Ishikawa (cell line): ENCODE data around the gene ARHGEF28.

Experiments
- CEBPB ChIP-seq: IDR thresholded peaks from 2 replicates; pipeline ENCODE4 v1.6.1; 2012
- CREB1 ChIP-seq: IDR thresholded peaks from 2 replicates; pipeline ENCODE4 v1.6.1; 2012; ENCODE audit warnings: low read depth
- EGR1 ChIP-seq: IDR thresholded peaks from 2 replicates; pipeline ENCODE4 v1.6.1; 2012
- EP300 ChIP-seq: IDR thresholded peaks from 2 replicates; pipeline ENCODE4 v1.6.1; 2012; ENCODE audit warnings: borderline replicate concordance
- FOXM1 ChIP-seq: IDR thresholded peaks from 2 replicates; pipeline ENCODE4 v1.6.1; 2012; ENCODE audit warnings: low read depth, borderline replicate concordance
- NFIC ChIP-seq: IDR thresholded peaks from 2 replicates; pipeline ENCODE4 v1.6.1; 2012
- RAD21 ChIP-seq: IDR thresholded peaks from 2 replicates; pipeline ENCODE4 v1.6.1; 2012; ENCODE audit warnings: low read depth
- TAF1 ChIP-seq: IDR thresholded peaks from 2 replicates; pipeline ENCODE4 v1.6.1; 2012; ENCODE audit warnings: low read depth, mild to moderate bottlenecking
- TCF12 ChIP-seq: IDR thresholded peaks from 2 replicates; pipeline ENCODE4 v1.6.1; 2012; ENCODE audit warnings: low read depth
- TEAD4 ChIP-seq: IDR thresholded peaks from 2 replicates; pipeline ENCODE4 v1.6.1; 2012
- USF1 ChIP-seq: IDR thresholded peaks from 2 replicates; pipeline ENCODE4 v1.6.1; 2012
- YY1 ChIP-seq: IDR thresholded peaks from 2 replicates; pipeline ENCODE4 v1.6.1; 2012; ENCODE audit warnings: low read depth
- ZBTB7A ChIP-seq: IDR thresholded peaks from 2 replicates; pipeline ENCODE4 v1.6.1; 2012; ENCODE audit warnings: low read depth
- TF ChIP-seq, protein P1 (sequence below): IDR thresholded peaks from 2 replicates; pipeline ENCODE4 v1.6.1; 2012; ENCODE audit warnings: low read depth, mild to moderate bottlenecking
- TF ChIP-seq, protein P2 (sequence below): IDR thresholded peaks from 2 replicates; pipeline ENCODE4 v1.6.1; 2012

Gene ARHGEF28

DNA sequence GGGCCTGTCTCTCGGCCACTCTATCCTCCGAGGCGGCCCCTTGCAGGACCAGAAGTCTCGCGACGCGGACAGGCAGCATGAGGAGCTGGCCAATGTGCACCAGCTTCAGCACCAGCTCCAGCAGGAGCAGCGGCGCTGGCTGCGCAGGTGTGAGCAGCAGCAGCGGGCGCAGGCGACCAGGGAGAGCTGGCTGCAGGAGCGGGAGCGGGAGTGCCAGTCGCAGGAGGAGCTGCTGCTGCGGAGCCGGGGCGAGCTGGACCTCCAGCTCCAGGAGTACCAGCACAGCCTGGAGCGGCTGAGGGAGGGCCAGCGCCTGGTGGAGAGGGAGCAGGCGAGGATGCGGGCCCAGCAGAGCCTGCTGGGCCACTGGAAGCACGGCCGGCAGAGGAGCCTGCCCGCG, 283.5 kb downstream of the ARHGEF28 start:
- TF ChIP-seq TAF1 (no peak), CREB1 (no peak)

DNA sequence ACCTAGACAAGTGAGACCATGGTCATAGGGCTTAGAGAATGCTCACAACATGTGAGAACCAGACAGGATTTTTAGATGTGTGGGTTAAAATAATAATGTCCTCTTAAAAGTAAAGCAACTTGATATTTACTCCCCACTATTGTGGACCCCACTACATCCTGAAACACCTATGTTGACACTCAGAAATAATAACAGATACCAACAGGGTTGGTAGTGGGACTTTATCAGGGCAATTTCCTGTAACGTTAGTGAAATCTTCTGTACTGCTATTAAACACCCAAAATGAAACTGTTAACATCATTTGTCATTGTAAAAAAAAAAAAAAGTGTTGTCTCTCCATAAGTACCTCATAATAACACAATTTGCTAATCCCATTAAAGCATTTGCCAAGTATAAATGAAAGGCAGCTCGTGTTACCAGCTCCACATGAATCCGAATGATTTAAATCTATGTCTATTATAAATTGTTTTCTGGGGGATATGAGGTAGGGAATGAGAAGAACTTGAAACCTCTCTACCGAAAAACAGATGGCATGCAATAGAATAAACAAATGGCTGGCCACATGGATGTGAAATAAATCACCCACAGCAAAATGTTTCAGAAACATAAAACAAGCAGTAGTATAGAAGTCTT, 285.9 kb downstream of the ARHGEF28 start:
- TF ChIP-seq NFIC (peak; percentile 63), EGR1 (no peak)

- no peak for TF ChIP-seq TEAD4
These were observed 286.9 kb downstream of the ARHGEF28 start for GRCh38 chr5:73912821-73913271.

GRCh38 chr5:73913971-73914370, 288.0 kb downstream of the ARHGEF28 start:
- TF ChIP-seq, protein P1, sequence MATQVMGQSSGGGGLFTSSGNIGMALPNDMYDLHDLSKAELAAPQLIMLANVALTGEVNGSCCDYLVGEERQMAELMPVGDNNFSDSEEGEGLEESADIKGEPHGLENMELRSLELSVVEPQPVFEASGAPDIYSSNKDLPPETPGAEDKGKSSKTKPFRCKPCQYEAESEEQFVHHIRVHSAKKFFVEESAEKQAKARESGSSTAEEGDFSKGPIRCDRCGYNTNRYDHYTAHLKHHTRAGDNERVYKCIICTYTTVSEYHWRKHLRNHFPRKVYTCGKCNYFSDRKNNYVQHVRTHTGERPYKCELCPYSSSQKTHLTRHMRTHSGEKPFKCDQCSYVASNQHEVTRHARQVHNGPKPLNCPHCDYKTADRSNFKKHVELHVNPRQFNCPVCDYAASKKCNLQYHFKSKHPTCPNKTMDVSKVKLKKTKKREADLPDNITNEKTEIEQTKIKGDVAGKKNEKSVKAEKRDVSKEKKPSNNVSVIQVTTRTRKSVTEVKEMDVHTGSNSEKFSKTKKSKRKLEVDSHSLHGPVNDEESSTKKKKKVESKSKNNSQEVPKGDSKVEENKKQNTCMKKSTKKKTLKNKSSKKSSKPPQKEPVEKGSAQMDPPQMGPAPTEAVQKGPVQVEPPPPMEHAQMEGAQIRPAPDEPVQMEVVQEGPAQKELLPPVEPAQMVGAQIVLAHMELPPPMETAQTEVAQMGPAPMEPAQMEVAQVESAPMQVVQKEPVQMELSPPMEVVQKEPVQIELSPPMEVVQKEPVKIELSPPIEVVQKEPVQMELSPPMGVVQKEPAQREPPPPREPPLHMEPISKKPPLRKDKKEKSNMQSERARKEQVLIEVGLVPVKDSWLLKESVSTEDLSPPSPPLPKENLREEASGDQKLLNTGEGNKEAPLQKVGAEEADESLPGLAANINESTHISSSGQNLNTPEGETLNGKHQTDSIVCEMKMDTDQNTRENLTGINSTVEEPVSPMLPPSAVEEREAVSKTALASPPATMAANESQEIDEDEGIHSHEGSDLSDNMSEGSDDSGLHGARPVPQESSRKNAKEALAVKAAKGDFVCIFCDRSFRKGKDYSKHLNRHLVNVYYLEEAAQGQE: no peak
- TF ChIP-seq, protein P2, sequence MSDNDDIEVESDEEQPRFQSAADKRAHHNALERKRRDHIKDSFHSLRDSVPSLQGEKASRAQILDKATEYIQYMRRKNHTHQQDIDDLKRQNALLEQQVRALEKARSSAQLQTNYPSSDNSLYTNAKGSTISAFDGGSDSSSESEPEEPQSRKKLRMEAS: no peak
- TF ChIP-seq FOXM1: no peak
- no peak for TF ChIP-seq TCF12
- TF ChIP-seq CREB1: no peak
- TF ChIP-seq YY1: no peak
- no peak for TF ChIP-seq USF1
- no peak for TF ChIP-seq TEAD4
- no peak for TF ChIP-seq TAF1
- no peak for TF ChIP-seq RAD21
- no peak for TF ChIP-seq EGR1
- no peak for TF ChIP-seq NFIC
- TF ChIP-seq CEBPB: no peak
- TF ChIP-seq EP300: no peak
- TF ChIP-seq ZBTB7A: no peak

DNA sequence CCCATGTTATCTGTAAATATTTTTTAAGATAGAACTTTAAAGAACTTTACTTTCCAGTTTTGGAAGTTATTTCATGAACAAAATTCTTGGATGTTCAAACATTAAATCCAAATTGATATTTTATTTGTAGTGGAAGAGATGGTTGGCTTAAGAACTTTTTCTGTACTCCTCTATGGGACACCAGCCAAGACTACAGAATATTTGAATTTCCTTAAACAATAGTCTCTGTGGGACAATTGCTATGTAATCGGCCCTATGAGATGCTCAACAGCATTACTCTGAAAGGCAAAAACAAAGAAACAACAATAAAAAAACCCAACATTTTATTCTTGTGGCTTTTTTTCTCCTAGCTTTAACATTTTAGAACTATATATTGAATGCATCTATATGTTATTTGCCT, 289.3 kb downstream of the ARHGEF28 start:
- TF ChIP-seq EP300 (no peak), NFIC (no peak), RAD21 (no peak), TEAD4 (no peak), YY1 (no peak), ZBTB7A (no peak), CEBPB (no peak), USF1 (no peak), TAF1 (no peak), FOXM1 (no peak), CREB1 (no peak), EGR1 (no peak), TCF12 (no peak)
- TF ChIP-seq, protein P2: no peak
- TF ChIP-seq, protein P1: no peak

- TF ChIP-seq TCF12: peak; percentile 55; the same call in 1 of the 2 replicates
- TF ChIP-seq, protein P1: no peak
- no peak for TF ChIP-seq USF1
- peak; percentile 34; the same call in 1 of the 2 replicates for TF ChIP-seq EGR1
- TF ChIP-seq YY1: no peak
- no peak for TF ChIP-seq ZBTB7A
- peak; percentile 92 for TF ChIP-seq NFIC
- TF ChIP-seq CEBPB: no peak
- TF ChIP-seq, protein P2: no peak; the same call in 1 of the 2 replicates
- TF ChIP-seq FOXM1: no peak
- no peak for TF ChIP-seq CREB1
- no peak for TF ChIP-seq RAD21
- no peak for TF ChIP-seq TAF1
- peak; percentile 67 for TF ChIP-seq TEAD4
- peak; percentile 74; the same call in 1 of the 2 replicates for TF ChIP-seq EP300
These were observed 291.4 kb downstream of the ARHGEF28 start for GRCh38 chr5:73917433-73917832.
